K562 (cell line): ENCODE results near the gene SAT2. TPM values are rescaled to one million over a fixed set of nuclear protein-coding genes. Genes with fewer than 3 reads are reported as not detected.

Experiments
- BRCA1 ChIP-seq, 2 experiments: fragments of 450-650 bp in 1 of 2; sonication (generic) in 1 of 2; formaldehyde crosslinking in 1 of 2; IDR thresholded peaks; 2 replicates each; pipeline versions ENCODE4 v1.5.0 to v1.6.1; 2017 to 2020; ENCODE audit warnings: mild to moderate bottlenecking in 1 of 2, missing genetic modification reagents in 1 of 2
- CHD4 ChIP-seq: fragments of 200-600 bp; sonication (generic); IDR thresholded peaks from 3 replicates; pipeline ENCODE4 v1.6.1; 2012; ENCODE audit warnings: low read depth, mild to moderate bottlenecking, mixed read lengths, low read length, inconsistent platforms; ENCODE audit not compliant: insufficient read depth, insufficient replicate concordance, poor library complexity, severe bottlenecking
- EGR1 ChIP-seq: fragments of 450-650 bp; conservative IDR thresholded peaks from 2 replicates; pipeline ENCODE4 v1.6.1; 2017; ENCODE audit warnings: mild to moderate bottlenecking
- EWSR1 ChIP-seq: fragments of 450-650 bp; IDR thresholded peaks from 2 replicates; pipeline ENCODE4 v1.6.1; 2018; ENCODE audit warnings: borderline replicate concordance, mild to moderate bottlenecking, low read depth, moderate library complexity; ENCODE audit not compliant: partially characterized antibody
- HDAC6 ChIP-seq: IDR thresholded peaks from 2 replicates; pipeline ENCODE4 v1.6.1; 2012; ENCODE audit warnings: low read depth, mild to moderate bottlenecking, control low read depth, inconsistent platforms, low read length, moderate library complexity
- HLTF ChIP-seq: fragments of 450-650 bp; IDR thresholded peaks from 2 replicates; pipeline ENCODE4 v1.6.1; 2016
- HNRNPH1 ChIP-seq: fragments of 200-400 bp; formaldehyde crosslinking; optimal IDR thresholded peaks from 2 replicates; pipeline ENCODE3; 2017; ENCODE audit warnings: low read depth, mild to moderate bottlenecking, low read length, moderate library complexity
- NFATC3 ChIP-seq: fragments of 450-650 bp; IDR thresholded peaks from 2 replicates; pipeline ENCODE4 v1.6.1; 2017; ENCODE audit warnings: mild to moderate bottlenecking
- NR4A1 ChIP-seq, 2 experiments: fragments of 250-450 bp in 1 of 2; fragments of 450-650 bp in 1 of 2; sonication (Bioruptor Pico) in 1 of 2; IDR thresholded peaks; 2 replicates each; pipeline versions ENCODE4 v1.4.0 to v1.6.1; 2016 to 2020; ENCODE audit warnings: mild to moderate bottlenecking in 2 of 2, missing compliant biosample characterization in 1 of 2, missing genetic modification characterization in 1 of 2, moderate library complexity in 1 of 2
- RBM17 ChIP-seq: fragments of 200-400 bp; formaldehyde crosslinking; IDR thresholded peaks from 2 replicates; pipeline ENCODE4 v1.6.1; 2017; ENCODE audit warnings: low read depth, mild to moderate bottlenecking, low read length, borderline replicate concordance
- SAFB ChIP-seq: fragments of 200-400 bp; formaldehyde crosslinking; IDR thresholded peaks from 2 replicates; pipeline ENCODE4 v1.6.1; 2017; ENCODE audit warnings: low read depth, low read length, borderline replicate concordance
- SIX5 ChIP-seq, 2 experiments: IDR thresholded peaks; 2 replicates each; pipeline ENCODE4 v1.6.1; 2011; ENCODE audit warnings: low read length in 2 of 2, borderline replicate concordance in 1 of 2, low read depth in 1 of 2, mild to moderate bottlenecking in 1 of 2, moderate library complexity in 1 of 2; ENCODE audit not compliant: insufficient read depth in 1 of 2
- SMAD3 ChIP-seq: fragments of 450-650 bp; formaldehyde crosslinking; conservative IDR thresholded peaks from 2 replicates; pipeline ENCODE4 v1.4.0; 2020; ENCODE audit warnings: mild to moderate bottlenecking
- ZNF316 ChIP-seq: fragments of 450-650 bp; IDR thresholded peaks from 2 replicates; pipeline ENCODE4 v1.6.1; 2016
- ZNF717 ChIP-seq: fragments of 250-450 bp; sonication (Bioruptor Pico); IDR thresholded peaks from 2 replicates; pipeline ENCODE4 v1.5.0; 2021
- polyA plus RNA-seq, 8 experiments: library from polyadenylated mRNA; depleted of rRNA in 4 of 8; stranded (reverse) in 5 of 8; unstranded in 3 of 8; fragments of >200 nt; fragmentation: Nextera tagmentation in 2 of 8; fragmentation: Illumina TruSeq in 1 of 8; extraction: Ambion mirVana in 2 of 8; extraction: Trizol in 1 of 8; gene quantifications; 2 replicates each; pipeline versions ENCODE4 v1.2.1 to v1.2.3, GENCODE V29; 2011 to 2014; ENCODE audit warnings: inconsistent platforms in 1 of 8, missing spikeins in 1 of 8
- total RNA-seq, 7 experiments: library from RNA; depleted of rRNA in 6 of 7; stranded (reverse); fragments of >200 nt in 6 of 7; fragmentation: Illumina TruSeq in 2 of 7; extraction: Trizol in 2 of 7; gene quantifications; 2 replicates each; pipeline versions ENCODE4 v1.2.1 to v1.2.3, GENCODE V29; 2011 to 2021; ENCODE audit warnings: low replicate concordance in 1 of 7
- TF ChIP-seq, protein P1 (sequence below), 3 experiments: fragments of 200-800 bp in 1 of 3; sonication (Bioruptor generic) in 1 of 3; sonication (generic) in 1 of 3; formaldehyde crosslinking in 1 of 3; IDR thresholded peaks; 2 replicates each; pipeline versions ENCODE4 v1.6.1 to v1.8.0; 2016 to 2022; ENCODE audit warnings: mild to moderate bottlenecking in 2 of 3, missing compliant biosample characterization in 2 of 3, missing genetic modification characterization in 2 of 3, missing genetic modification reagents in 1 of 3
- TF ChIP-seq, protein P2 (sequence below), 2 experiments: IDR thresholded peaks; 2 replicates each; pipeline ENCODE4 v1.6.1; 2012; ENCODE audit warnings: improper control_type of control experiment in 2 of 2, low read depth in 2 of 2, low read length in 2 of 2, borderline replicate concordance in 1 of 2

The SAT2 gene
- total and polyA plus RNA-seq, 9 of the 15 experiments (the other 6 are each of a cell fraction or from before 2014, with no cell fraction given), result 2.0 to 8.0 (median 5.3) TPM

DNA sequence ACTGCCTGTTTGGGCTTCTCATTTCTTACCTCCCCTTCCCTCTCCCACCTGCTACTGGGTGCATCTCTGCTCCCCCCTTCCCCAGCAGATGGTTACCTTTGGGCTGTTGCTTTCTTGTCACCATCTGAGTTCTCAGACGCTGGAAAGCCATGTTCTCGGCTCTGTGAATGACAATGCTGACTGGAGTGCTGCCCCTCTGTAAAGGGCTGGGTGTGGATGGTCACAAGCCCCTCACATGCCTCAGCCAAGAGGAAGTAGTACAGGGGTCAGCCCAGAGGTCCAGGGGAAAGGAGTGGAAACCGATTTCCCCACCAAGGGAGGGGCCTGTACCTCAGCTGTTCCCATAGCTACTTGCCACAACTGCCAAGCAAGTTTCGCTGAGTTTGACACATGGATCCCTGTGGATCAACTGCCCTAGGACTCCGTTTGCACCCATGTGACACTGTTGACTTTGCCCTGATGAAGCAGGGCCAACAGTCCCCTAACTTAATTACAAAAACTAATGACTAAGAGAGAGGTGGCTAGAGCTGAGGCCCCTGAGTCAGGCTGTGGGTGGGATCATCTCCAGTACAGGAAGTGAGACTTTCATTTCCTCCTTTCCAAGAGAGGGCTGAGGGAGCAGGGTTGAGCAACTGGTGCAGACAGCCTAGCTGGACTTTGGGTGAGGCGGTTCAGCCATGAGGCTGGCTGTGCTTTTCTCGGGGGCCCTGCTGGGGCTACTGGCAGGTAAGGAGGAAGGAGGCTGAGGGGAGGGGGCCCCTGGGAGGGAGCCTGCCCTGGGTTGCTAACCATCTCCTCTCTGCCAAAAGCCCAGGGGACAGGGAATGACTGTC is 48.4 kb downstream of the SAT2 start, which contains the start of gene CD68 (continued):
- TF ChIP-seq, protein P1, sequence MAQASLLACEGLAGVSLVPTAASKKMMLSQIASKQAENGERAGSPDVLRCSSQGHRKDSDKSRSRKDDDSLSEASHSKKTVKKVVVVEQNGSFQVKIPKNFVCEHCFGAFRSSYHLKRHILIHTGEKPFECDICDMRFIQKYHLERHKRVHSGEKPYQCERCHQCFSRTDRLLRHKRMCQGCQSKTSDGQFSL (CRISPR knock-in tag; IDR thresholded peaks at IDR 0.05), result no peak
- TF ChIP-seq, protein P1 (tag; IDR thresholded peaks at IDR 0.05), result no peak
- TF ChIP-seq, protein P2, sequence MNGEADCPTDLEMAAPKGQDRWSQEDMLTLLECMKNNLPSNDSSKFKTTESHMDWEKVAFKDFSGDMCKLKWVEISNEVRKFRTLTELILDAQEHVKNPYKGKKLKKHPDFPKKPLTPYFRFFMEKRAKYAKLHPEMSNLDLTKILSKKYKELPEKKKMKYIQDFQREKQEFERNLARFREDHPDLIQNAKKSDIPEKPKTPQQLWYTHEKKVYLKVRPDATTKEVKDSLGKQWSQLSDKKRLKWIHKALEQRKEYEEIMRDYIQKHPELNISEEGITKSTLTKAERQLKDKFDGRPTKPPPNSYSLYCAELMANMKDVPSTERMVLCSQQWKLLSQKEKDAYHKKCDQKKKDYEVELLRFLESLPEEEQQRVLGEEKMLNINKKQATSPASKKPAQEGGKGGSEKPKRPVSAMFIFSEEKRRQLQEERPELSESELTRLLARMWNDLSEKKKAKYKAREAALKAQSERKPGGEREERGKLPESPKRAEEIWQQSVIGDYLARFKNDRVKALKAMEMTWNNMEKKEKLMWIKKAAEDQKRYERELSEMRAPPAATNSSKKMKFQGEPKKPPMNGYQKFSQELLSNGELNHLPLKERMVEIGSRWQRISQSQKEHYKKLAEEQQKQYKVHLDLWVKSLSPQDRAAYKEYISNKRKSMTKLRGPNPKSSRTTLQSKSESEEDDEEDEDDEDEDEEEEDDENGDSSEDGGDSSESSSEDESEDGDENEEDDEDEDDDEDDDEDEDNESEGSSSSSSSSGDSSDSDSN (IDR thresholded peaks at IDR 0.05; ENCODE audit: borderline replicate concordance in 1 of 2, low read depth in 2 of 2, low read length in 2 of 2), result no peak
- TF ChIP-seq SAFB (no peak), CHD4 (no peak), NR4A1 (CRISPR knock-in tag; IDR thresholded peaks at IDR 0.05) (no peak), NR4A1 (tag; IDR thresholded peaks at IDR 0.05) (no peak), EWSR1 (peak; percentile 89), HLTF (no peak), EGR1 (no peak), SIX5 (IDR thresholded peaks at IDR 0.05; ENCODE audit: borderline replicate concordance in 1 of 2, insufficient read depth in 1 of 2, low read depth in 1 of 2, low read length in 2 of 2) (no peak), SMAD3 (no peak), BRCA1 (IDR thresholded peaks at IDR 0.05) (no peak), BRCA1 (CRISPR knock-in tag; IDR thresholded peaks at IDR 0.05) (no peak), HNRNPH1 (no peak), NFATC3 (no peak), HDAC6 (no peak), ZNF316 (no peak), RBM17 (no peak), ZNF717 (CRISPR knock-in tag) (no peak)
